NCI-H2081 treated with DMSO at 0.1 percent for 48 hours (cell line): ENCODE data around the gene PAPOLG.

Experiments used
- DNase-seq: peaks from one replicate; lab custom pipeline; 2025; lab: John Stamatoyannopoulos, UW

PAPOLG gene

GRCh38 chr2:60756097-60757087 lies at the start of gene PAPOLG:
Gene PAPOLG (plus strand): TSS chr2:60756268. CDS start chr2:60756479, 211 bp downstream.
- DNase-seq: peak; percentile 67

GRCh38 chr2:60707750-60708371 lies 48.2 kb upstream of the PAPOLG start:
- no peak for DNase-seq

- DNase-seq: no peak
These were observed 47.3 kb upstream of the PAPOLG start for GRCh38 chr2:60708630-60709320.

- DNase-seq: no peak
These were observed 45.4 kb upstream of the PAPOLG start for GRCh38 chr2:60710707-60711106.

- no peak for DNase-seq
These were observed 40.5 kb upstream of the PAPOLG start for GRCh38 chr2:60715561-60715960.

- no peak for DNase-seq
These were observed 38.4 kb upstream of the PAPOLG start for GRCh38 chr2:60717691-60718090.

GRCh38 chr2:60719331-60719730 lies 36.7 kb upstream of the PAPOLG start:
- DNase-seq: no peak

GRCh38 chr2:60725466-60725865 lies 30.6 kb upstream of the PAPOLG start:
- DNase-seq: no peak

- no peak for DNase-seq
These were observed 27.2 kb upstream of the PAPOLG start for GRCh38 chr2:60728855-60729254.

- DNase-seq: no peak
These were observed 20.4 kb upstream of the PAPOLG start for GRCh38 chr2:60735496-60736250.

GRCh38 chr2:60738679-60739078 lies 17.4 kb upstream of the PAPOLG start:
- DNase-seq: no peak

GRCh38 chr2:60739156-60739555 lies 16.9 kb upstream of the PAPOLG start:
- no peak for DNase-seq

- DNase-seq: no peak
These were observed 14.5 kb upstream of the PAPOLG start for GRCh38 chr2:60741576-60741975.

GRCh38 chr2:60742419-60742818 lies 13.6 kb upstream of the PAPOLG start:
- no peak for DNase-seq

GRCh38 chr2:60745330-60745729 lies 10.7 kb upstream of the PAPOLG start:
- DNase-seq: no peak

- DNase-seq: no peak
These were observed 10.3 kb upstream of the PAPOLG start for GRCh38 chr2:60745761-60746160.

- DNase-seq: no peak
These were observed 9.8 kb upstream of the PAPOLG start for GRCh38 chr2:60746318-60746717.

GRCh38 chr2:60759654-60760053 lies 3.6 kb downstream of the PAPOLG start:
- peak; percentile 74 for DNase-seq

- no peak for DNase-seq
These were observed 8.9 kb downstream of the PAPOLG start for GRCh38 chr2:60764736-60765534.

GRCh38 chr2:60766283-60766682 lies 10.2 kb downstream of the PAPOLG start:
- no peak for DNase-seq

- DNase-seq: no peak
These were observed 15.4 kb downstream of the PAPOLG start for GRCh38 chr2:60771508-60771907.
